Kidney capillary endothelial cell (primary cell): ENCODE measurements around the gene TANC2.

Experiments
- DNase-seq: peaks from one replicate; pipeline ENCODE4 v3.0.0-alpha.2; 2018; ENCODE audit warnings: low spot score

The TANC2 gene

DNA sequence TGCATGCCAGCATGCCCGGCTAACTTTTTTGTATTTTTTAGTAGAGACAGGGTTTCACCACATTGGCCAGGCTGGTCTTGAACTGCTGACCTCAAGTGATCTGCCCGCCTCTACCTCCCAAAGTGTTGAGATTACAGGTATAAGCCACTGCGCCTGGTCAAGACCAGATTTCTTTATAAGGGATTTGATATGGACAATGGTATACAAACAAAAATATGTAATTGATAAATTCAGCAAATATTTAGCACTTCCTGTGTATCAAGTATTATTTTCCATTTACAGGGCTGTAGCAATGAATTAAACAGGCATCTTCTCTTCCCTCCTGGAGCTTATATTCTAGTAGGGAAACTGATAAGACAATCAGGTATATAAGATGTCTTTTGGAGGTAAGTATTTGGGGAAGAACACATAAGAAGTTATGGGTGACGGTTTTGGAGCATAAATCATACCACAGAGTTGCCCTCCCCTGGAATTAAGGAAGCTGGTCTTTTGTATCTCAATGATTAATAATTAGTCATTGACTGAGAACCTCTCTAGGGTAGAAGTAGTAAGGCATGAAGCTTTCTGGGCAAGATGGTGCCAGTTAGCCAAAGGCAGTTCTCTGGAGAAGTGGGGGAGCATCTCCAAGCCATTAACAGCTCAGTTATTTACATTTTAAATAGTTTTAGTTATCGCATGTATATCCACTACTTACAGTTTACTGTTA lies 35.8 kb downstream of the TANC2 start:
- peak; percentile 13 for DNase-seq

GRCh38 chr17:63002625-63003024 lies 36.6 kb downstream of the TANC2 start:
- no peak for DNase-seq

DNA sequence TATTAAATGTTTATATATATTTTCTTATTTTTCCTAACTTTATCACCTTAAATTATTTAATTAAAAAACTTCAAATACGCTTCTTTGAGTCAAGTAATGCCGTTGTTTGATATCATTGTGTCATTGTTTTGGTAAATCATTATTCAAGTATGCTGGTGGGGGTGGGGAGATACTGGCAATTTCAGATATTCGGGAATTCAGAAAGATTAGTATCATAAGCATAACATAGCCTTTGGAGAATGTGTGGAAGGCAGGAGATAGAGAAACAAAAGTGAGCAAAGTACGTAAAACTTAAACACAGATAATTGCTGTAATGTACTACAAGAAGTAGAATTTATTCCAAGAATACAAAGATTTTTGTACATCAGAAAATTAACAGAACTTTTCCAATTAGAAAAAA lies 49.8 kb downstream of the TANC2 start:
- DNase-seq, result no peak
